IPS DF 4.7 (cell line): ENCODE results near the gene XRN2.
"Not testable (repeated sequence)": the region's sequence is repeated elsewhere in the genome, so short reads cannot be mapped to it uniquely, and the experiment has no call there.

ENCODE experiments used
- DNase-seq: peaks from one replicate; pipeline ENCODE4 v3.0.0-alpha.2; 2013; ENCODE audit warnings: low spot score; ENCODE audit errors: extremely low read depth

XRN2 gene

DNA sequence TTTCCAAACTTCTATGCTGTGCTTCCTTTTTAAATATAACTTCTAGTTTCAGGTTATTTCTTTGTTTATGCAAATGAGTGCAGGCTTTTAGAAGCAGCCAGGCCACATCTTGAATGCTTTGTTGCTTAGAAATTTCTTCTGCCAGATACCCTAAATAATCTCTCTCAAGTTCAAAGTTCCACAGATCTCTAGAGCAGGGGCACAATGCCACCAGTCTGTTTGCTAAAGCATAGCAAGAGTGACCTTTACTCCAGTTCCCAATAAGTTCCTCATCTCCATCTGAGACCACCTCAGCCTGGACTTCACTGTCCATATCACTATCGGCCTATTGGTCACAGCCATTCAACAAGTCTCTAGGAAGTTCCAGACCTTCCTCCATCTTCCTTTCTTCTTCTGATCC is 120.6 kb downstream of the XRN2 start:
- DNase-seq: not testable (repeated sequence)

DNA sequence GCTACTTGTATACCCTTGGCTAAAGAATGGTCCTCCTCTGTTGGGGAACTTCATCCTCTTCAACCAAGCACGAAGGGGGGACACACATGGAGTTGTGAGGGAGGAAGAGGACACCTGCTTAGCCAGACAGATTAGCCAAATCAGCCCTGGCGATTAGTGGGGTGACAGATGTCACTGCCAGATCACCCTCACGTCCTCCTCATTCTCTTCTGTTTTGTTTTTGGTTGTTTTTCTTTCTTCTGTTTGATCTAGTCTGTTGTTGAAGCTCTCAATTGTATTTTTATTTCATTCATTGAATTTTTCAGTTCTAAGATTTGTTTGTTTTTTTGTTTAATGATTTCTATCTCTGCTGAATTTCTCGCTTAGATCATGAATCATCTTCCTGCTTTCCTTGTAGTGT is 121.7 kb downstream of the XRN2 start:
- DNase-seq: no peak

DNA sequence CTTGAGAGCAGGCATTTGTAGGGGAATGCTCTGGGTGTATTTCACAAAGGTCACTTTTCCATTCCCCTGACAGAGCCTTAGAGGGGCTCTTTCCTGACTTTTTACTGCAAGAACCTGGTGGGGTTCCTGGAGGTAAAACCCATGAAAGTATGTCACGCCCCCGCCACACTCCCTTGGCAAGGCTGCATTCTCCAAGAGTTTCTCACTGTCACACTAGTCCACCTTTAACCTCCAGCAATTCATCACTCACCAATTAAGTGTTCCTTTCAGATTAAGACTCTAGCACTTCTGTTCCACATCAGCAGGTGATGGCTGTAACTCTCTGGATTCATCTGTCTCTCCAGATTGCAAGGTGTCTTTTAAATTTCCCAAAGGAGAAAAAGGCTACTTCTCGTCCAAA is 126.9 kb downstream of the XRN2 start:
- DNase-seq: no peak

DNA sequence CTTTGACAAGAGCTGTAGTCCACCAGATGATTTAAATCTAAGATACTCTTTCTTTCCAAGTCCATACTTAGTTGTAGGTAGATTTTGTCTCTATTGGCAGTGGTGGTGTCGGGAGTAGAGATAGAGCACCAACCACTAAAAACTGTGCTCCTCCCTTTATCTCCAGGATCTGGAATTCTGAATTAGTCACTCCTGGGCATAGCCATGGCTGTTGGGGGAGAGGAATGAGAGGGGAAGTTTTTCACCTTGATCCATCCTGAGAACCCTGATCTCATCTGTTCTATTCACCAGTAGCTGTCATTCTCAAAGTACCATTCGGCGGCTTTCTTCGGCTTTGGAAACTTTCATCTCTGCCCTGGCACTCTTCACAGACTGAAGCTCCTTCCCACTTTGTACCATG is 129.8 kb downstream of the XRN2 start:
- DNase-seq: no peak

DNA sequence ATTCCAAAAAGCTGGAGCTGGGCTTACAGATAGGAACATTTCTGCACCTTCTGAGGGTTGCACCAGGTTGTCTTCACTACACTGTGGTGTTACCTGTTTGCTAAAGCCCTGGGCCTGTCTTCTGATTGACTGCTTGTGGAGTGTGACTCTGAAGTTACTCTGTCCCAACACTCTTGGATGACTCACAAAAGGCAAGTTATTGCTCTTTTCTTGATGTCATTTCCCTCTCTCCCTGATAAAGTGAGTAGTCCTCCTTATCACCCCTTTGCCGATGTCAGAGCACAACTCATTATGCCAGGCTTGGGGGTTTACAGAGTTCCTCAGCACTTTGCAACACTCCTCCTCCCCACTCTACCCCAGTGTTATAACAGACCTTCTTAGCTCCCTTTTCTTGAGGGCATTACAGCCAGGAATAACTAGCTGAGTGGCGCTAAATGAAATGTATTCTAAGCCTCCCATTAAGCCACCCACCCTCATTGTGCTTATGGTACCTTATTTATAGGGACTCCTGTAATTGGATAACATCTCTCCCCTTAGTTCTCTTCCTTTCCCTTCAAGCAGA is 130.3 kb downstream of the XRN2 start:
- DNase-seq: no peak

DNA sequence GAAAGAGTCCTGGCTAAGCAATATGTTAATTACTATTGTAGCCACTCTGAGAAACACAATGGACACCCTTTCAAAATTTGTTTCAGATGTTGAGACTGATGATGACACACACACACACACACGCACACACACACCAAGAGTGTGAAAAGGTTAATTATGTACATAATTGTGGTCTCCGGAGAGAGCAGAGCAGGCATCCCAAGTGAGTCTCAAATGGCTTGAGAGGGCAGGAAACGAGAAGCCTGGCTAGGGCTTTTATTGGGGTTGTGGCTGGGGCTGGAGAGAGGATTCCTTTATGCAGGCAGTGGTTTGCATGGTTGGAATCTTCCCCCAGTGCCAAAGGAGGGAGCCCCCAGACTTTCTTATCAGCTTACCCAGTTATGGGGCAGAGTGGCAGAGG is 132.4 kb downstream of the XRN2 start:
- DNase-seq: no peak

DNA sequence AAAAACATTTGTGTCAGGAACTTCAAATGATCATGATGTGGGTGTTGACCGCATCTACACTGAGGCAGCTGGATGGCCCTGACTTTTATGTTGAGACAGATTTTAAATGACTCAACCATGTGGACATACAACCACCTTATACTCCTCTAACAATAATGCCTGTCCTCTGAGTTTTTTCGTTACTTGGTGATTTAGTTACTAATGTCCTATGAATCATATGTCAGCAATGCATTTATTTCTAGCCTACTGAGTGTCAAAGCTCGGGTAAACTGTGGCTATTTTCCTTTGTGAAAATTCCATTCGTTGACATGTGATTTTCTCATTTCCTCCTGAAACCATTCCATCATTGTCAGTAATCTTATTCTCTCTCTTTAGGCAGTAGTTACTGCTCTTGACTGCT is 133.1 kb downstream of the XRN2 start:
- no peak for DNase-seq

DNA sequence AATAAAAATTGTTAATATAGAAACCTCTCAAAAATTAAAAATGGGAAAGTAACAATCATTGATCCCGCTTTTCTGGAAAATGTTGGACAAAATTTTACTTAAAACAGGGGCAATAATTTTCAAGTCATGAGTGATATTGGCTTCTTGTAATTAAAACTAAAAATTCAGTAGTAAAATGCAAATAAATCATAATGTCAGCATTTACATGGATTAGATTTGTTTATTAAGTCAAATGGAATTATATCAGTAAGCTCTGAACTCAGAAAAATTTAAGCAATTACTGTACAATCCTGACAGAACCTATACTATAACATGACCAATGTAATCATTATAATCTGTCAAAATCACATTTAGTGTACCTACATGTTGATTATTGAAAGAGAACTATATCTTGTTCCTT is 134.1 kb downstream of the XRN2 start:
- DNase-seq: no peak

DNA sequence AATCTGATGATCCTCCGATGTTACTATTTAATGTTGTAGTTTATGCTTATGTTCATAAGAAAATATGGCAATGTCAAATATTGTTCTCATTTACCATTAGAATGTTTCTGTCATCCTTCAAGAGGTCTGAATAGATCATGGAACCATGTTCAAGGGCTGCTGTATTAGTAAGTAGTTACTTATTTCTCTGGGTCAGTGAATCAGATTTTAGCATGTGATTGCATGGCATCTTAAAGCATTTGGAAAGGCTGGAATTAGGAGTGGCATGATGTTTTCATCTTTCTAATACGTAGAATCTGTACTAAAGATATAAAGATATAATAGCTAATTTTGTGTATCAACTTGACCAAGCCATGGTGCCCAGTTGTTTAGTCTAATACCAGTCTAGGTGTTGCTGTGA is 134.7 kb downstream of the XRN2 start:
- no peak for DNase-seq
